Globus pallidus (tissue), 1 donor: ENCODE data around the gene NPAS2.

ENCODE experiments used
- DNase-seq: peaks from one replicate; pipeline ENCODE4 v3.0.0-alpha.2; 2015; ENCODE audit warnings: low spot score

The NPAS2 gene

GRCh38 chr2:100821911-100822265, 1.9 kb downstream of the NPAS2 start:
- no peak for DNase-seq

- DNase-seq, result no peak
These were observed 2.8 kb downstream of the NPAS2 start for GRCh38 chr2:100822587-100823248.

- DNase-seq, result no peak
These were observed 3.9 kb downstream of the NPAS2 start for GRCh38 chr2:100823665-100824438.

GRCh38 chr2:100824842-100825241, 4.9 kb downstream of the NPAS2 start:
- no peak for DNase-seq

GRCh38 chr2:100826494-100826893, 6.6 kb downstream of the NPAS2 start:
- DNase-seq, result no peak

- DNase-seq, result no peak
These were observed 11.3 kb downstream of the NPAS2 start for GRCh38 chr2:100831158-100831750.

- DNase-seq, result no peak
These were observed 11.9 kb downstream of the NPAS2 start for GRCh38 chr2:100831831-100832230.

- no peak for DNase-seq
These were observed 12.9 kb downstream of the NPAS2 start for GRCh38 chr2:100832885-100833284.

GRCh38 chr2:100833331-100833730, 13.4 kb downstream of the NPAS2 start:
- DNase-seq, result no peak

GRCh38 chr2:100834221-100834620, 14.3 kb downstream of the NPAS2 start:
- DNase-seq, result no peak

GRCh38 chr2:100835006-100835659, 15.2 kb downstream of the NPAS2 start:
- no peak for DNase-seq

- DNase-seq, result no peak
These were observed 20.6 kb downstream of the NPAS2 start for GRCh38 chr2:100840519-100840918.

GRCh38 chr2:100842241-100842922, 22.4 kb downstream of the NPAS2 start:
- DNase-seq, result no peak

GRCh38 chr2:100844514-100844913, 24.6 kb downstream of the NPAS2 start:
- DNase-seq, result no peak

GRCh38 chr2:100845141-100845991, 25.4 kb downstream of the NPAS2 start:
- no peak for DNase-seq

GRCh38 chr2:100846716-100847115, 26.8 kb downstream of the NPAS2 start:
- no peak for DNase-seq

GRCh38 chr2:100852447-100852846, 32.5 kb downstream of the NPAS2 start:
- no peak for DNase-seq

GRCh38 chr2:100852999-100853908, 33.3 kb downstream of the NPAS2 start:
- DNase-seq, result no peak

- DNase-seq, result no peak
These were observed 34.2 kb downstream of the NPAS2 start for GRCh38 chr2:100853909-100854810.
